Activated B cell treated with CpG ODN at 0.5 μM for 24 hours (primary cell): Measurements from ENCODE around the gene R3HDML. TPM values are rescaled to one million over a fixed set of nuclear protein-coding genes. Genes with fewer than 3 reads are reported as not detected.

ENCODE experiments used
- ATAC-seq: fragments of 200-7000 bp; cut with Tn5 transposase; one replicate; pipeline ENCODE4 v1.10.0; 2021; ENCODE audit warnings: low read depth, mild to moderate bottlenecking, moderate library complexity
- CTCF ChIA-PET: fragments of 350-600 bp; sonication (Branson Sonifier 250); formaldehyde crosslinking; loops from one replicate; lab custom pipeline; 2021; ENCODE audit warnings: antibody characterized with exemption; lab: Charles Lee
- POLR2A ChIA-PET: fragments of 350-600 bp; sonication (Branson Sonifier 250); formaldehyde crosslinking; loops from one replicate; lab custom pipeline; 2021; ENCODE audit warnings: antibody characterized with exemption; lab: Charles Lee
- DNase-seq: peaks from one replicate; pipeline ENCODE4 v3.0.0; 2022
- H3K27ac Mint-ChIP-seq: one replicate; pipeline ENCODE4 v1.8.0; 2020; ENCODE audit warnings: mixed read lengths
- H3K27me3 Mint-ChIP-seq: one replicate; pipeline ENCODE4 v1.8.0; 2021; ENCODE audit warnings: mixed read lengths
- H3K36me3 Mint-ChIP-seq: one replicate; pipeline ENCODE4 v1.8.0; 2021; ENCODE audit warnings: low read depth, mixed read lengths
- H3K4me1 Mint-ChIP-seq: one replicate; pipeline ENCODE4 v1.8.0; 2021; ENCODE audit warnings: mixed read lengths
- H3K4me3 Mint-ChIP-seq: one replicate; pipeline ENCODE4 v1.8.0; 2020; ENCODE audit warnings: mild to moderate bottlenecking, mixed read lengths
- H3K9me3 Mint-ChIP-seq: one replicate; pipeline ENCODE4 v1.8.0; 2020; ENCODE audit warnings: mixed read lengths
- CTCF ChIP-seq: fragments of 200-600 bp; IDR thresholded peaks from one replicate; pipeline ENCODE4 v1.8.0; 2022; ENCODE audit warnings: antibody characterized with exemption, mild to moderate bottlenecking
- intact Hi-C: fragments of 100-400 bp; cut with micrococcal nuclease; formaldehyde crosslinking; loops from one replicate; pipeline ENCODE4 v1.15.1; 2024
- total RNA-seq: library from RNA; stranded (reverse); gene quantifications from 2 replicates; pipeline ENCODE4 v1.2.3, GENCODE V29; 2022

The R3HDML gene
- total RNA-seq, 1 donor from 2014 or later = not detected

DNA sequence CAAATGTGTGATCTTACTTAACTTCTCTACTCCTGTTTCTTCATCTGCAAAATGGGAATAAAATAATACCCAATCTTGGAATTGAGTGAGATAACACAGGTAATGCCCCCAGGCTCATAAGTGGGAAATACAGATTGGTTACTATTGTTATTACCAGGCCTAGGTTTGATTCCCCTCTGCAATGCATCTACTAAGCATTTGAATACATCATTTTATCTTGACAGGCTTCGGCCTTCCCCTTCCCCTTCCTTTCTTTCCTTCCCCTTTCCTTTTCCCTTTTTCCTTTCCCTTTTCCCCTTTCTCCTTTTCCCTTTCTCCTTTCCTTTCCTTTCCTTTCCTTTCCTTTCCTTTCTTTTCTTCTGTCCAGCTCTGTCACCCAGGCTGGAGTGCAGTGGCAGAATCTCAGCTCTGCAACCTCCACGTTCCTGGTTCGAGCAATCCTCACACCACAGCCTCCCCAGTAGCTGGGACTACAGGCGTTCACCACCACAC is 11.4 kb downstream of the R3HDML start:
- intact Hi-C loops = no loop called here
- Mint-ChIP-seq H3K4me3 (no peak overlapping the region), H3K4me1 (no peaks in the 10 kb centered on the region), H3K27me3 (peaks cover 2% of the 10 kb centered on the region), H3K36me3 (no peaks in the 10 kb centered on the region), H3K27ac (no peak overlapping the region), H3K9me3 (no peaks in the 10 kb centered on the region)
- ATAC-seq (no peak), DNase-seq (no peak)
- ChIA-PET CTCF (no interaction called here), POLR2A (no interaction called here)
- no peak for TF ChIP-seq CTCF

DNA sequence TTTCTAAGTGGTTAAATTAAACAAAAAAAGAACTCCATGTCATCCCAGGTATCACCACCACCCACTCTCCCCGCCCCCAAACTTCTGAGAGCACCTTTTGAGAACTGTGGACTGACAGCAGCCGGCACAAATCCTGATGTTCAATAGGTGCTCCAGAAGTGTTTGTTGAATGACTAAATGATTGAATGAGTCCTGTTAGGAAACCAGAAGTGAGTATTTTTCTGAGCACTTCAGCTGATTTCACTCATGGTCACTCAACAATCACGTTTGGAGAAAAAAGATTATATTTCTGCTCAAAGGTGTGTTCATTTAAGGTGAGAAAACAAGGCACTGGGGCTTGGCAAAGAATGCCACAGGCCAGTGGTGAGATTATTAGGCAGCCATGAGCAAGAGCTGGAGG is 12.5 kb downstream of the R3HDML start:
- no peak for TF ChIP-seq CTCF
- intact Hi-C loops = no loop called here
- H3K27me3 Mint-ChIP-seq = peaks cover 2% of the 10 kb centered on the region
- CTCF ChIA-PET = no interaction called here
- no peaks in the 10 kb centered on the region for H3K36me3 Mint-ChIP-seq
- no peaks in the 10 kb centered on the region for H3K4me1 Mint-ChIP-seq
- no peak overlapping the region for H3K27ac Mint-ChIP-seq
- no peaks in the 10 kb centered on the region for H3K9me3 Mint-ChIP-seq
- no peak overlapping the region for H3K4me3 Mint-ChIP-seq
- no peak for DNase-seq
- POLR2A ChIA-PET = no interaction called here
- ATAC-seq = no peak

DNA sequence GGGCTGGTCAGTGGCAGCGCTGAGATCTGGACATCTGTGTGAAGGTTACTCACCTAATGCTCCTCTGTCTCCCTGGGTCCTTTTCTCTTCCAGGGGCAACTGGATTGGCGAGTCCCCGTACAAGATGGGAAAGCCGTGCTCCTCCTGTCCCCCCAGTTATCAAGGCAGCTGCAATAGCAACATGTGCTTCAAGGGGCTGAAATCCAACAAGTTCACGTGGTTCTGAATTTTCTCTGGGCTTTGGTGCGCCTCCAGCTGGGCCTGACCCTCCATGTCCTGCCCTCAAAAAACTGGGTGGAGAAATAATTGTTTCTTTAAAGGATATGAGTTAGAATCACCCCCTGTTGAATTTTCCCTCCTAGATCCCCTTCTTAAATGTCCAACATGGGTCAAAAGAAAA is 13.7 kb downstream of the R3HDML start:
- ATAC-seq (no peak), DNase-seq (no peak)
- no peak overlapping the region for H3K4me3 Mint-ChIP-seq
- H3K36me3 Mint-ChIP-seq = no peaks in the 10 kb centered on the region
- H3K9me3 Mint-ChIP-seq = no peaks in the 10 kb centered on the region
- intact Hi-C loops = no loop called here
- H3K27me3 Mint-ChIP-seq = peaks cover 10% of the 10 kb centered on the region
- ChIA-PET CTCF (no interaction called here), POLR2A (no interaction called here)
- no peak overlapping the region for H3K27ac Mint-ChIP-seq
- H3K4me1 Mint-ChIP-seq = no peaks in the 10 kb centered on the region
- no peak for TF ChIP-seq CTCF

- intact Hi-C loops = no loop called here
- ChIA-PET POLR2A (interaction anchor here (0.6 kb wide), 1 partner anchor 12 kb away, joined by 3 read pairs; no protein-coding TSS in a partner anchor), CTCF (no interaction called here)
- no peak for TF ChIP-seq CTCF
- Mint-ChIP-seq H3K4me3 (no peak overlapping the region), H3K36me3 (no peaks in the 10 kb centered on the region), H3K27me3 (peaks cover 14% of the 10 kb centered on the region), H3K4me1 (no peaks in the 10 kb centered on the region), H3K9me3 (no peaks in the 10 kb centered on the region), H3K27ac (no peak overlapping the region)
- no peak for ATAC-seq
- no peak for DNase-seq
These were observed 18.2 kb downstream of the R3HDML start for GRCh38 chr20:44354979-44355497.

- intact Hi-C loops = no loop called here
- DNase-seq (no peak), ATAC-seq (no peak)
- TF ChIP-seq CTCF = no peak
- Mint-ChIP-seq H3K36me3 (no peaks in the 10 kb centered on the region), H3K27me3 (peaks cover 18% of the 10 kb centered on the region), H3K27ac (no peak within 1 kb of the TSS), H3K4me3 (no peak within 1 kb of the TSS), H3K4me1 (no peaks in the 10 kb centered on the region), H3K9me3 (no peaks in the 10 kb centered on the region)
- POLR2A ChIA-PET = no interaction called here
- CTCF ChIA-PET = no interaction called here
These were observed 18.9 kb downstream of the R3HDML start, which contains the start of gene HNF4A for GRCh38 chr20:44355498-44356352. Gene HNF4A (plus strand): TSS chr20:44355699. CDS start chr20:44355805, 106 bp downstream.
